HG02642 (cell line): ENCODE data around the gene CXCL13.
"Not testable (repeated sequence)": the region's sequence is repeated elsewhere in the genome, so short reads cannot be mapped to it uniquely, and the experiment has no call there.

ENCODE experiments used
- ATAC-seq: cut with Tn5 transposase; IDR thresholded peaks from one replicate; pipeline ENCODE4 v1.9.1; 2021; ENCODE audit warnings: mild to moderate bottlenecking; ENCODE audit not compliant: unreplicated experiment, poor library complexity

Gene CXCL13

DNA sequence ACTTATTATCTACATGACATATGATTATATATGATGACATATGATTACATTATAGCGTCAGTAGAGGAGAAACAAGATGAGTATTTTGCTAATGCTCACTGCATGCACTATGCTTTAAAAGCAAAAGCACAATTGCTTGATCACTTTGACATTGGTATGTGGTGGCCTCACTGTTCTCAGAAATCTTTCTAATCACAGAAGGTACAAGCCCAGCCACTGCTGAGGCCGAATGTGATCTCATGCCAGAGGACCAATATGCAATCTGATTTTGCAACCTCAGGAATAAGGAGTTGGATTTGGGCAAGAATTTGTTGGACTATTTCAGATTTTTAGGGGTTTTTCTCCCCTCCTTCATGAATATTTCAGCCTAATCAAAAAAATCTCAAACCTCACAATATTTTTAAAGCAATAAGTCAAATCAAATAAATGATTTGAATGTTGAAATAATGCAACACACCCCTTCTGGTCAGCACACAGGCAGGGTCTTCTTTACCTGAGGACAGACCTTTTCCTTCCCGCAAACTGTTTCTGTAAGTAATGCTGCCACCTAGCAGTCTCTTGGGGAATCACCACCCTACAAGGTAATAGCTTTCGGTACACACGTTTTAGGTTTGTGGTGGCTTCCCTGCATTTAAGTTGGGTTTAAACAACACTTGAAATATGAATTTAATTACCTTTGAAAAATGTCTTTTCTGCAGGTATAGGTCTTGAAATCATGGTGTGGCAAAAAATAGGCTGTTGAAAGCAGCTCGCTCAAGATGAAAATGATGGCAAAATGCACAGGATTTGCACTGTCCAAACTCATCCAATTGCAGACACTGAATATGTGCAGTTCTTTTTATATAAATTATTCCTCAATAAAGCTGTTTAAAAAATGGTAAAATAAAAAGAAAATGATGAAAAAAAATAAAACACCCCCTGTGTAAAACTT, 4.8 kb upstream of the CXCL13 start:
- ATAC-seq: peak; percentile 61

DNA sequence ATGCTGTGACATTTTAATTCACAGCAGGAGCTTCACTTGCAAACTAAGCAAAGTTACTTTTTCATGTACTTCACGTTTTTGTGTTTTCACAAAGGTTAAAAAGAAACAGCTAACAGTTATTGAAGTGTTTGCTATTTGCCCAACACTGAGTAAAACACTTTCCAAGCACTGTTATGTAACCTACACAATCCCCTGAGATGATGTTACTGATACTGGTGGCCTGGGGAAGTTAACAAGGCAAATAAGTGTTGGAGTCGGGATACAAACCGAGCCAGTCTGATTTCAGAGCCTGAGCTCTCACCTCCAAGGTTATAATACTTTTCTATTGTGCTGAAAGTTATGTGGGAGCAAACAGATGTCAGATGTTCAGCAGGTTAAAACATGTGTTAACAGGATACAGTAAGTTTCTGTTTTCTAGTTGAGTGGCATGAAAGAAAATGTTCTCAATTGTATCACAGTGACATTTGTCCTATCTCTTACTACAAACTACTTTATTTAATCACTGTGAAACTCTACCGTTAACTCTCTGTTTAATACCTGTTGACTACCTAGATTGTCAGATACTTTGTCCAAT, 3.9 kb upstream of the CXCL13 start:
- ATAC-seq: no peak

DNA sequence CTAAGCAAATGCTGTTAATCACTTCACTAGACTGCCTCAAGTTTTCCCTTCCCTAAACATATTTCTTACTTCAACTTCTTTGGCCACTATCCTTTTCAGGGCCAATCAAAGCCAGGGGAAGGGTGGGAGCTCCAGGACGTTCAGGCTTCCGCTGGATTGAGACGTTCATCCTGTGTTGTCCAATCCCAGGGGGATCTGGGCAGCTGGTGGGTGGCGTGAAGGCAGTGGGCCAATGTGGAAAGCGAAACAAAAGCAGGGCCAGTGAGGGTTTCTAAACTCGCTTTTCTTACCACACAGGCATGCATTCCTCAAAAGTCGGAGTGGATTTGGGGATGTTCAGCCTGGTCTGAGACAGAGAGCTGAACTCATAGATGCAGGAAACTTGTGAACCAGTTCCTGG, 7.6 kb downstream of the CXCL13 start:
- ATAC-seq: no peak

DNA sequence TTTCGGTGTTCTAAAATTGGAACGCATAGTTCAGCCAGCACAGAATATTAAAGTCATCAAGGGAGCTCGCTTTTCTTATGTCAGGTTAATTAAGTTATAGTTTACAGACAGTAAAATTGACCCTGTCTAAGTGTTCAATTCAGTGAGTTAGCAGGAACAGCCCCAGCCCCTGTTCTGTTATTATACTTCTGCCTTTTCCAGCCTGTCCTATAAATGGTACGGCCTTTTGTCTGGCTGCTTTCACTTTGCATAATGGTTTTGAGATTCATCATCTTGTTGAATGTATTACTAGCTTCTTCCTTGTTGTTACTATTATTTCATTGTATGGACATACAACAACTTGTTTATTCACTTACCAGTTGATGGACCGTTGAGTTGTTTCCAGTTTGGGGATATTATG, 9.5 kb downstream of the CXCL13 start:
- ATAC-seq: no peak

DNA sequence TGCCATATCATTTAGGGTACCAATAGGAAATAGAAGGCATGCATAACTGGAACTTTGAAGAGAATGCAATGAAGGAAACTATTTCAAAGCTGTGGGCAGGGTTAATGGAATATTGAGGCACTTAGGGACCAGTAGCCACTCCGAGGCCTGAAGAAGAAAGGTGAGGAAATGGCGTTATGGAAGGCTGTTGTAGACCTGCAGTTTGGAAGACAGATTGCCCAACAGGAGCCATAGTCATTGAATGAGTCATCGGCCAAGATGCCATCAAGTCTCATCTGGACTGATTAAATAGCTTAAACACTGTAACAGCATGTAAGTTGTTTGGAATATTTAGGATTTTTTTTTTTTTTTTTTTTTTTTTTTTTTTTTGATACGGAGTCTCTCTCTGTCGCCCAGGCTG, 11.6 kb downstream of the CXCL13 start:
- no peak for ATAC-seq

DNA sequence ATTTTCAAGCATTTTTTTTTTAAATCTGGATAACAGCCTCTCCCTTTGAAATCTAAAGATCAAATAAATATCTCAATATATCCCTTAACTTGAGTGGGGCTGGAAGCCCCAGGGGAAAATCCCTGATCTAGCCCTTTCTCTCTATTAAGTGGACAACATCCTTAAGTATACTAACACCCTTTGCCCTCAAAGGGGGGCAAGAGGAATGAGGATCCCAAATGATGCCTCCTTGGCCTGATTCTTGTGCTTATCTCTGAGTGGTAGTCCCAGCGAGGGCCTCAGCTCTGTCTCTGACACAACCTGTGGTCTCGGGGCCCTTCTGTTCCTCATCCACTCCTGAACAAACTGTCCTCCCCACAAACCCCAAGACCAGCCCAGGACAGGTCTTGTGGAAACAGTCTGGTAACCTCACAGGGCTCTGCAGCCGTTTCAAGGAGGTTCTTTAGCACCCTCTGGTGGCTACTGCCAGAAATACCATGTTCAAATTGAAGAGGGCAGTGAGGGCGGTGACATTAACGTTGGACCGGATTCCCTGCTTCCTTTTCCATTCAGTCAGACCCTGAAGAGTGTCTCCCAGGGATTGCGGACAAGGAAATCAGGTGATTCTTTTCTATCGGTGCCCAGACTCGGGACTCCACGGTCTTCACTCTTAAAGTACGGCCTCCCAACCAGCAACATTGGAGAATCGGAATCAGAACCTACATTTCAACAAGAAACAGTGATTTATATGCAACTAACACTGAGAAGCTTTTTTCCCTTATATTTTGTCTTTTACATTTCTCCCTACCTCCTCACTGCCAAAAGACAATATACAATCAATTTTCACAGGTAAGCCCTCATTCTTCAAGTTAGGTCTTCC, 13.0 kb downstream of the CXCL13 start:
- ATAC-seq: peak; percentile 91

DNA sequence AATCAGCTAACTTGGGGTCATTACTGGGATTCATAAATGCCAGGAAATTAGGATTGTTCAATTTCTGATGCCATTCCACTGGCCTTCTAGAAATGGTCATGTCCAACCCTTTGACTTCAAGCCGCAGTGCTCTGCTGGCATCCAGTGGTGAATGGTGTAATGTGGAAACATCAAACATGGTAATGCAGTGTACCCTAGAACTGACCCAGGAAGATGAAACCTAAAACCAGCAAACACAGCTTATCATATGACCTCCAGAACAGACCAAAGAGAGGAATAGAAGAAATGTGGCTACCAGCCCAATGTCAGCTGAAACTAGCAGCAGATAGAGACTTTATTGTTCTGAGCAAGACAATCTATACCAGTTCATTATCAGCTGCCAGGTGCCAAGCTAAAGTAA, 13.8 kb downstream of the CXCL13 start:
- no peak for ATAC-seq

DNA sequence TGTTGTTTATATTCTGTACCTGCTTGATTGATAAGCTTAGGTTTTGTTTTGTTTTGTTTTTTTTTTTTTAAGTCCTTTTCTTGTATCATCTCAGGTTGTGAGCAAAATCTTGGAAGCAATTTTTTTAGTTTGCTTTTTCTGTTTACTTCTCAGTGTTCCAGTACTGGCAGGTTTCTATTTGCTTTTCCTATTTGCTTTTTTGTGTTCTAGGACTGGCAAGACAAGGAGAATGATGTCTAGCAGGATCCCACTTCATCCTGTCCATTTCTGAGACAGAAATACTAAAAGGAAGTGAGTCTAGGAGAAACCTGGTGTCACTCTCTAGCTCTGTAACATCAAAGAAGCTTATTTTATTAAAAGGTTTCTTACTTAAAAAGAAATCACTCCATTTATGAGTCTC, 15.6 kb downstream of the CXCL13 start:
- no peak for ATAC-seq

DNA sequence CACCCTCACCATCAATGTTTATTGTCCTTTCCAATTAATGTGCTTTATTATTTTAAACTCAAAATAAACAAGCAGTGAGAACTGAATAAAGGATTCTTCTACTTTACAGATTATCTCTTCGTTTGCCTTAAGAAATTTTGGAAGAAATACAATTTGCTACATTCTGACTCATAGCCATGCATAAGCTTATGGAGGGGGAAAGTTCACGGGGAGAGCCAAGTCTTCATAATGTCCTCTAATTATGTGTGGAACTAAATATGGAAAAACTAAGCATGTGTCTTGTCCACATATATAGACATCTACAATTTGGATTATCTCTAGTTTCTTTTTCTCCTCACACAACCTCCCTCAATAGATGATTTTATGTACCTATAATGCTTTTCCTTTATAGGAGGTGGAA, 17.5 kb downstream of the CXCL13 start:
- ATAC-seq: no peak

DNA sequence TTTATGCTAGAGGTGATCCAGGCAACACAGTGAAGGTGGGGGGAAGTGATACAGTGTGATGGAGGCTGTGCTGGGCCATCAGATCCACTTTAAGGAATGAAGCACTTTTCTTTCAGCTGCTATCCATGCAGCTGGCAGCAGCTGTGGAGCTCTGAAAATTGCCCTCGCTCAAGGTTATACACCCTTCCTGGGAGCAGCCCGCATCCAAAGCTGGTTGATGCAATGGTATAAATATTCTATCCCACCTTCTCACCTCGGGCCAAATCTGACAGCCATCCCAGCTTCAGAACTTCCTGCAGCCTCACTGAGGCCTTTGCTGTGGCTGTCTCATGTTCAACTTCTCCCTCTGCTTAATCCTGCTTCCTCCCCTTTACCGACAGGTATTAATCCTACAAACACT, 18.6 kb downstream of the CXCL13 start:
- no peak for ATAC-seq

DNA sequence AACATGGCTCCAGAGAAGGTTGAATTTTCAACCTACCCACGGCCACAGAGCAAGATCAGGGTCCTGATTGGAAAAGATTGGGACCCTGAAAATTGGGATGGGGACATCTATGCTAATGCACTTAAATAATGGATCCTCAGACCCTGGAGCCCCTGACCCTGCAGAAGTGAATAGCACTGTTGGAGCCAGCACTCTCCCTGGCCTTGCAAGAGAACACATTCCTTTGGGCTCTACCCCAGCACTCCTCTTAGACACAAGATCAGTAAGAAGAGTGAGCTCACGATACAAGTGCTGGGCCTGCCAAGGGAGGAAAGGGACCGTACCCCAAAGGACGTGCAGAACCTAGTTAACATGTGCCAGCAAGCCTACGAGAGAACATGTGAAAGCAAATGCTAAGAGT, 19.9 kb downstream of the CXCL13 start:
- ATAC-seq: no peak

DNA sequence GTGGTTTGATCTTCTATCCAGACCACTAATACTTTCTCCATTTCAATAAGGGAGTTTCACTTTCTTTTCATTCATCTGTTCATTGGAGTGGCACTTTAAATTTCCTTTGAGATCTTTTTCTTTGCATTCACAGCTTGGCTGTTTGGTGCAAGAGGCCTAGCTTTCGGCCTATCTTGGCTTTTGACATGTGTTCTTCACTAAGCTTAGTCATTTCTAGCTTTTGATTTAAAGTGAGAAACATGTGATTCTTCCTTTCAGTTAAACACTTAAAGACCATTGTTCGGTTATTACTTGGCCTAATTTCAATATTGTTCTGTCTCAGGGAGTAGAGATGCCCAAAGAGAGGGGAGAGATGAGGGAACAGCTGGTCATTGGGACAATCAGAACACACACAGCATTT, 24.3 kb downstream of the CXCL13 start:
- peak; percentile 84 for ATAC-seq

DNA sequence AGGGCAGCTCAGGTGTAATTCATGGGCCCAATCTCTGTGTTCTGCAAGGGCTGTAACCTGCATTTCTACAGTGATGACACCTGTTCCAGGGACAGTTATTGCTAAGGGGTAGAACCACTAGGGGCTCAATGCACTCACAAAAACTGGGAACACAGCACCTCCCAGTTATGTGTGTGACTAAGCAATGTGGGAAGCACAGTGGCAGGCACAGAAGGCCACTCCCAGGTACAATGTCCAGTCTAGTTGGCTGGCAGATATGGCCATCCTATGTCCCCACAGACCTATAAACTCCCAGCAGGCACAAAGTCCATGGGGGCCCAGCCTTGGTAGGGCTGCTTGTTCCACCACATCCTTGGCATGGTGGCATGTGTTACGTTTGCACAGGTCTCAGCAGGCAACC, 25.7 kb downstream of the CXCL13 start:
- ATAC-seq: no peak

DNA sequence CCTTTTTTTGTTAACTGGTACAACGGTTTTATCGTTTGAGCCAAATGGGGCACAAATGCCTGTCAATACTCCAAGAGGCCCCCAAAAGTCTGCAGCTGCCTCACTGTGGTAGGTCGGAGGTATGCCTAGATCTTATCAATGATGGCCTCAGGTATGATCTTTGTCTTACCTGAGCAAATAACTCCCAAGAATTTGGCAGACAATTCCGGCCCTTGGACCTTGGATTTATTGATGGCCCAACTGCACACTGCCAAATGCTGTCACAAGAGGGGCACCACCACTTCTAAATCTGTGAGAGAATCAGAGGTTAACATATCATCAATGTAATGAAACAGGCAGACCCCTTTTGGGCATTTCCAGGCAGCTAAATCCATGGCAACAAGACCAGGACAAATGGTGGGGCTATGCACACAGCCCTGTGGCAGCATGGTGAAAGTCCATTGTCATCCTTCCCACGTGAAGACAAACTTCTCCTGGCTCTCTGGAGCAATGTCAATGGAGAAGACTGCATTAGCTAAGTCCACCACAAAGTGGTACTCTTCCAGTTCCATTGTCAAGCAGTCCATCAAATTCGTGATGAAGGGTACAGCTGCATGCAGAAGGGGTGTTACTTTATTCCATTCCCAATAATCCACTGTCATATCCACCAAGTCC, 28.6 kb downstream of the CXCL13 start:
- ATAC-seq: no peak

DNA sequence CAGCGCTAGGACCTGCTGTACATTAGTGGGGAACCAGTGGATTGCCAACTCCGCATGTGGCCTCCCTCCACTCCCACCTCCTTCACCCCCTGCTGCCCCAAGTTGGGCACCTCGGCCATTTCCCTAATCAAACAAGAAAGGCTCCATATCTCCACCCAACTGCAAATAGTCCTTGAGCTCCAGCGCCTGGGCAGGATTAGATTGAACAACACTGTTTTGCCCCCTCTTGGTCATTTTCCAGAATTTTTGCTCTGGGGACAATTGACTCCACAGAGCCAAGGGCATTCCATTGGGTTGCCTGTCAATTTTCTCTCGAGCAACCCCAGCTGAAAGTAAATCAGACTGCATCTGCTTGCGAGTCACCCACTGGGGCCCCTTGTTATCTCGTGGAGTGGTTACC, 29.6 kb downstream of the CXCL13 start:
- ATAC-seq: no peak

DNA sequence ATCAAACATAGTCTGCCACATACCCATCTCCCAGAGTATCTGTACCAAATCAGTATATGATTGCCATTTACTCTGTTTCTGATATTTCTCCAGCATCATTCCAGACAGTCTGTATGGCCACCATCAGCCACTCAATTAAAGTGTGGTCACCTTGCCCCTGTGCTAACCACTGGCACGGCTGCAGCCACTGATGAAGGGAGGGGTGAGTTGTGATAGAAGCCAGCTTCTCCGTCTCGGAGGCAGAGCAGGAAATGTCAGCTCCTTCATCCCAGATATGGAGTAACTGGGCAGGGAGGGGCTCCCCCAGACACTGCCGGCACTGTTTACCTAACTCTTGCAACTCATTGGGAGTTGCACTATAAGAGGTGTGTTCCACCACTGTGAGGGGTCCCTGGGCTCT, 30.3 kb downstream of the CXCL13 start:
- ATAC-seq: no peak

DNA sequence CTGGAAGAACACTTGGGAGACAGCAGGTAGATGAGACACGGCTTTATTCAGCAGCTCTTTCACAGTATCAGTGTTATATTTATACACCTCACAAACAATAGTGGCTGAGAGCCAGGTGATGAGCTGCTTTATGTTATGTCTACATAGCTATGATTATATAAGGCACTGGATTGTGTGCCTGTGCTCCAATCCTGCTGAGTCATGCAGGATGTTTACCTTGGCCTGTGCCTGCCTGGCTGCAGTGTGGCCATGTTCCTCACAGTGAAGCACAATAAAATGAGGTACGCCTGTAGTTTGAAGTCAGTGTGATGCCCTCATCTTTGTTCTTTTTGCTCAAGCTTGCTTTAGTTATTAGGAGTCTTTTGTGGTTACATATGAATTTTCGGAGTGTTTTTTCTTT, 31.3 kb downstream of the CXCL13 start:
- no peak for ATAC-seq

DNA sequence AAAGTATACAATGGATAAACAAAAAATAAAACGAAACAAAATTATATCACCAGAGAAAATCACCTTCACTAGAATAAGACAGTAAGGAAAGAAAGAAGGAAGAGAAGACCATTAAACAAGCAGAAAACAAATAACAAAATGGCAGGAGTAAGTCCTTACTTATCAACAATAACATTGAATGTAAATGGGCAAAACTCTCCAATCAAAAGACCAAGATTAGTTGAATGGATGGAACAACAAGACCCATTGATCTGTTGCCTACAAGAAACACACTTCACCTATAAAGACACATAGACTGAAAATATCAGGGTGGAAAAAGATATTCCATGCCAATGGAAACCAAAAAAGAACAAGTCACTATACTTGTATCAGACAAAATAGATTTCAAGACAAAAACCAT, 38.4 kb downstream of the CXCL13 start:
- not testable (repeated sequence) for ATAC-seq

DNA sequence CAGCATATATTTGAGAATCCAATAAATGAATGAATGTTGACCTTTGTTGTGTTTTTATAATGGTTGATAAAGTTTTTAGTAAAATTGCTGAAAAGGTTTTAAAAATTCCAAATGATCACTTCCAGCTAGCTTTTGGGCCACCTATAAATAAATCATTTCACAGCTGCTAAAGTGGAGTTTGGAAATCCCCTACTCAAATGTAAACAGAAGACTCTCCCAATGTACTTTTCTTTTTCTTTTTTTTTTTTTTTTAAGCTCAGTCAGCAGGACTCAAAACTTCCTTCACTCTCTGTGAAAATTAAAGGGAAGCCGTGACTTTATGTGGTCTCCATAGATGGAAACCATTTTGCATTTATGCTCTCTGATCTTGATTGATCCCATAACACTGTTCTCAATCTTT, 45.2 kb downstream of the CXCL13 start:
- ATAC-seq: no peak

DNA sequence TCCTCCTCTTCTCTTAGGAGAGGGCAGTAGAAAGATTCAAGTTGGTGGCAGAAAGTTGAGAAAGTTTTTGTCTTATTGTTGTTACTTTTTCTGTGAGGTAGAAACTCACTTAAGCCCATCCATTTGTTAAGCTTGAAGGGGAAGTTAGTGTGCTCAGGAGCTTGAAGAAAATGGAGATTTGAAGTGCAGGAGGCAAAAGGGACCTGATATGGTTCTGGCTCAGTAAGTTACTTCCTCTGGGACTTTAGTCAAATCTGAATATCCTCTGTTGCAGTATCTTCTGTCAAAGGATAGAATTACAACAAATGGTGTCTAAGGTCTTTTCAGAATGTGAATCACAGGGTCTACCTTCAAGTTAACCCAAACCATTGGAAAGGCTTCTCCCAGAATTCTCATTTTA, 46.2 kb downstream of the CXCL13 start:
- ATAC-seq: no peak
